Transverse colon (tissue), 4 donors: ENCODE data around the gene GLYR1. TPM values are rescaled to one million over a fixed set of nuclear protein-coding genes. Genes with fewer than 3 reads are reported as not detected.

Experiments used
- DNase-seq: peaks from one replicate; pipeline ENCODE4 v3.0.0-alpha.2; 2019
- H3K27ac ChIP-seq, 4 donors: fragments of 200-600 bp; sonication (generic); 2 replicates each; pipeline ENCODE4 v1.5.1; 2016 to 2018; ENCODE audit warnings: inconsistent platforms in 4 of 4
- H3K27me3 ChIP-seq: fragments of 200-600 bp; sonication (generic); 2 replicates; pipeline ENCODE4 v1.5.1; 2017; ENCODE audit warnings: inconsistent platforms
- H3K36me3 ChIP-seq, 4 donors: fragments of 200-600 bp; sonication (generic); 2 replicates each; pipeline ENCODE4 v1.5.1; 2017 to 2019; ENCODE audit warnings: inconsistent platforms in 4 of 4
- H3K4me1 ChIP-seq, 4 donors: fragments of 200-600 bp; sonication (generic); 2 replicates each; pipeline ENCODE4 v1.5.1; 2017 to 2020; ENCODE audit warnings: inconsistent platforms in 4 of 4
- H3K4me3 ChIP-seq, 4 donors: fragments of 200-600 bp; sonication (generic); 1 replicate in 1 of 4; 2 replicates in 3 of 4; pipeline versions ENCODE4 v1.5.1 to v1.6.1; 2017 to 2019; ENCODE audit warnings: inconsistent platforms in 4 of 4
- H3K9me3 ChIP-seq, 2 donors: fragments of 200-600 bp; sonication (generic); 2 replicates each; pipeline ENCODE4 v1.5.1; 2017 to 2019; ENCODE audit warnings: inconsistent platforms in 2 of 2
- CTCF ChIP-seq, 5 experiments: fragments of 200-600 bp in 3 of 5; fragments of 450-650 bp in 2 of 5; sonication (generic) in 3 of 5; IDR thresholded peaks; 1 replicate in 2 of 5; 2 replicates in 3 of 5; pipeline ENCODE4 v1.5.1; 2016 to 2017; ENCODE audit warnings: antibody characterized with exemption in 5 of 5, inconsistent platforms in 3 of 5, mild to moderate bottlenecking in 2 of 5, moderate library complexity in 1 of 5
- EP300 ChIP-seq: sonication (generic); formaldehyde crosslinking; IDR thresholded peaks from one replicate; pipeline ENCODE4 v1.6.1; 2017; ENCODE audit warnings: antibody characterized with exemption, low read depth
- POLR2A ChIP-seq: fragments of 450-650 bp; IDR thresholded peaks from one replicate; pipeline ENCODE4 v1.6.1; 2016; ENCODE audit warnings: antibody characterized with exemption, mild to moderate bottlenecking, moderate library complexity
- POLR2AphosphoS5 ChIP-seq, 3 donors: sonication (generic); formaldehyde crosslinking; IDR thresholded peaks; one replicate each; pipeline ENCODE4 v1.6.1; 2016; ENCODE audit warnings: antibody characterized with exemption in 3 of 3
- WGBS, 2 donors: methylation state at CpG; one replicate each; pipeline ENCODE4 v1.1.5; 2018; ENCODE audit warnings: low coverage in 1 of 2; 5-methylcytosine and 5-hydroxymethylcytosine counted together
- in situ Hi-C, 4 donors: fragments of 200-750 bp; cut with MboI; loops; one replicate each; pipeline versions ENCODE4 v1.15.0 to v1.15.1; 2017; ENCODE audit warnings: low sequenced_read_pairs in 3 of 4, low pct_ligation_motif_present in 1 of 4, low pct_unique_long_range_greater_than_20kb in 1 of 4
- intact Hi-C: fragments of 100-400 bp; cut with DNase I; formaldehyde crosslinking; loops from one replicate; pipeline ENCODE4 v1.15.1; 2023; ENCODE audit warnings: low total_unique reads
- total RNA-seq, 4 donors: library from RNA; depleted of rRNA; stranded (reverse); fragments of >200 nt; gene quantifications; one replicate each; pipeline ENCODE4 v1.1.0, GENCODE V29; 2016

Gene GLYR1
- total RNA-seq, 4 donors from 2014 or later: 50.2 to 88.4 (median 74.0) TPM

DNA sequence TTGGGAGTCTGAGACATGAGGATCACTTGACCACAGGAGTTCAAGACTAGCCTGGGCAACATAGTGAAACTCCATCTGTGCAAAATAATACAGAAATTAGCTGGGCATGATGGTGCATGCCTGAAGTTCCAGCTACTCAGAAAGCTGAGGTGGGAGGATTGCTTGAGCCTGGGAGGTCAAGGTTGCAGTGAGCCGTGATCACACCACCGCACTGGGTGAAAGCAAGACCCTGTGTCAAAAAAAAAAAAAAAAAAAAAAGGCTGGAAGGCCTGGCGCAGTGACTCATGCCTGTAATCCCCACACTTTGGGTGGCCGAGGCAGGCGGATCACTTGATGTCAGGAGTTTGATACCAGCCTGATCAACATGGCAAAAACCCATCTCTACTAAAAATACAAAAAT lies 8.3 kb upstream of the GLYR1 start:
- no peaks in the 10 kb centered on the region for H3K27me3 ChIP-seq
- peaks cover under 1 to 25% (median 15%) of the 10 kb centered on the region in 4 donors for H3K4me1 ChIP-seq
- no peak for TF ChIP-seq POLR2AphosphoS5 (IDR thresholded peaks at IDR 0.05)
- TF ChIP-seq CTCF (IDR thresholded peaks at IDR 0.05): no peak
- TF ChIP-seq EP300: no peak
- no peak for TF ChIP-seq POLR2A
- intact Hi-C loops: no loop called here
- in situ Hi-C loops: loop anchor here in 1 of 4 donors (10.0 kb wide), 1 partner anchor 59 kb away; no protein-coding TSS in a partner anchor
- DNase-seq: no peak
- no peaks in the 10 kb centered on the region for H3K9me3 ChIP-seq
- no peak overlapping the region for H3K4me3 ChIP-seq
- WGBS, 2 donors: 84 to 96% methylated on average over 4 to 5 of the region's 5 CpGs
- no peak overlapping the region for H3K27ac ChIP-seq
- H3K36me3 ChIP-seq: peaks cover 0 to 54% (median 25%) of the 10 kb centered on the region in 4 donors

- DNase-seq: peak; percentile 31
- Histone ChIP-seq H3K9me3 (no peaks in the 10 kb centered on the region), H3K36me3 (peaks cover 0 to 27% (median 13%) of the 10 kb centered on the region in 4 donors), H3K27ac (peak overlapping the region; percentile 38 to 54 (median 42)), H3K27me3 (no peaks in the 10 kb centered on the region), H3K4me1 (peaks cover 19 to 45% (median 32%) of the 10 kb centered on the region in 4 donors), H3K4me3 (no peak overlapping the region)
- intact Hi-C loops (no loop called here), in situ Hi-C loops (loop anchor here in 1 of 4 donors (10.0 kb wide), 1 partner anchor 62 kb away; no protein-coding TSS in a partner anchor)
- 38 to 48% methylated on average over 1 of the region's 1 CpG for WGBS, 2 donors
- TF ChIP-seq POLR2AphosphoS5 (IDR thresholded peaks at IDR 0.05): peak in 1 of 3 donors; percentile 17
- TF ChIP-seq POLR2A: no peak
Measured at GRCh38 chr16:4852221-4852872, 5.3 kb upstream of the GLYR1 start.

DNA sequence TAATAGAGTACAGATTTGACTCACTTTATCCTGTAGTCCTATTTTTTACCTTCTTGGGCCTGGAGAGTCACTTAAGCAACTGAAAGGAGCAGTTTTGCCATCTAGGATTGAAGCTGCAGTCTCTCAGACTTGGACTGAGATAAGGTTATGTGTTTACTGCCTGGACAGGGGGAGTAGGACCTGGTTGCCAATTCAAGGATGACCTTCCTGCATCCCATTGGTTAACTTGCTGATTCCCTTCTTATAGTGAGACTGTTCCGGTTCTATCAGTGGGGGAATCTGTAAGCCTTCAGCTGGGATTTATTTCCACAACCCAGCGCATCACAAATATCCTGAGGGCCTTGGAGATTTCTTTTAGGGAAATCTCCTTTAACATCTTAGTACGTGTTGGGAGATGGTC lies 3.1 kb upstream of the GLYR1 start:
- H3K4me3 ChIP-seq: no peak overlapping the region
- no peaks in the 10 kb centered on the region for H3K27me3 ChIP-seq
- TF ChIP-seq POLR2A (no peak), CTCF (IDR thresholded peaks at IDR 0.05) (no peak), POLR2AphosphoS5 (IDR thresholded peaks at IDR 0.05) (no peak), EP300 (no peak)
- DNase-seq: no peak
- in situ Hi-C loops: loop anchor here in 1 of 4 donors (10.0 kb wide), 1 partner anchor 65 kb away; no protein-coding TSS in a partner anchor
- H3K36me3 ChIP-seq: peaks cover 0 to 14% (median 4%) of the 10 kb centered on the region in 4 donors
- H3K9me3 ChIP-seq: no peaks in the 10 kb centered on the region
- WGBS, 2 donors: 88 to 90% methylated on average over 2 to 3 of the region's 3 CpGs
- no peak overlapping the region for H3K27ac ChIP-seq
- intact Hi-C loops: no loop called here
- H3K4me1 ChIP-seq: peaks cover 26 to 57% (median 45%) of the 10 kb centered on the region in 4 donors

DNA sequence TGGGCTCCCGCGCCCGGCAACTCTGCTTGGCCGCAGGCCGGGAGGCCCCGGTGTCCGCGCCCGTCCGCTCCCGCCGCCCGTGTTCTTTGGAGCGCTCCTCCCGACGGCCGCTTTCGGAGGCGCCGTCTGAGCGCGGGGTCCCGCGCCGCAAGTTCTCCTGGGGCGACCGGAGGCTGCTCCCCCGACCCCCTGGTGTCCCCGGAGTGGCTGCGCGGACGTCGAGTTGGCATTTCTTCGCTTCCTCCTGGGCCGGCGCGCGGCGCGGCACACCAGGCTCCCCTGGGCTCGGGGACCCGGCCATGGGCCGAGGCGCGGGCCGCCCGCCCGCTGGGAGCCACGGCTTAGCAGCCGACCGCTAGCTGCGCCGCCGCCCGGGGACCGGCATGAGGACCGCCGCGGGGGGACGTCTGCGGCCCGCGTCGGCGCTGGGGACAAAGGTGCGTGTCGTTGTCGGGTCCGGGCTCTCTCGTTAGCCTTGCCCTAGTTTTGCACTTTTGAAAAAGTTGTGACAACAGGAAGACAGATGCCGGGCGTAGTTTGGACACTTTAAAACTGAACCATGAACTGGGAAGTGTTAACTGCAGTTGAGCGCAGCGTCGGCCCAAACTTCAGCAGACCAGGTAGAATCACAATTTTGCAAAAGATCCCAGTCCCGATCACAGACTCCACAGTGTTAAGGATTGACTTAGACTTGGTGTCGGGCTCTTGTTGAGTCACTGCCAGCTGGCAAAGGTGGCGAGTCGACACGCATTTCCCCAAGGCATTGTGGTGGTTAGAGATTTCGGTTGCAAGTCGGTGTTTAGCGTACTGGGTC lies 893 bp upstream of the GLYR1 start:
- DNase-seq: peak; percentile 61
- intact Hi-C loops: loop anchor here (5.0 kb wide), 1 partner anchor 109 kb away; the partner anchor contains the start of gene SEC14L5
- peak in 1 of 3 donors; percentile 12 for TF ChIP-seq POLR2AphosphoS5 (IDR thresholded peaks at IDR 0.05)
- TF ChIP-seq POLR2A: no peak
- Histone ChIP-seq H3K27ac (peak overlapping the region; percentile 99 to 100 (median 100)), H3K27me3 (no peaks in the 10 kb centered on the region), H3K4me3 (peak overlapping the region; percentile 78 to 99 (median 88)), H3K4me1 (peaks cover 26 to 64% (median 48%) of the 10 kb centered on the region in 4 donors), H3K9me3 (no peaks in the 10 kb centered on the region), H3K36me3 (peaks cover 0 to 20% (median 8%) of the 10 kb centered on the region in 4 donors)
- 0% methylated on average over 1 to 33 of the region's 83 CpGs for WGBS, 2 donors
- in situ Hi-C loops: loop anchor here in 2 of 4 donors (10.0 kb wide), 2 partner anchors 97 to 107 kb away; partner anchors contain the start of gene SEC14L5 (in 1 of the 2)
